Ishikawa (cell line): ENCODE measurements around the gene RIGI.

Source experiments
- CEBPB ChIP-seq: IDR thresholded peaks from 2 replicates; pipeline ENCODE4 v1.6.1; 2012
- CREB1 ChIP-seq: IDR thresholded peaks from 2 replicates; pipeline ENCODE4 v1.6.1; 2012; ENCODE audit warnings: low read depth
- EGR1 ChIP-seq: IDR thresholded peaks from 2 replicates; pipeline ENCODE4 v1.6.1; 2012
- EP300 ChIP-seq: IDR thresholded peaks from 2 replicates; pipeline ENCODE4 v1.6.1; 2012; ENCODE audit warnings: borderline replicate concordance
- FOXM1 ChIP-seq: IDR thresholded peaks from 2 replicates; pipeline ENCODE4 v1.6.1; 2012; ENCODE audit warnings: low read depth, borderline replicate concordance
- MAX ChIP-seq: IDR thresholded peaks from 2 replicates; pipeline ENCODE4 v1.6.1; 2012
- NFIC ChIP-seq: IDR thresholded peaks from 2 replicates; pipeline ENCODE4 v1.6.1; 2012
- RAD21 ChIP-seq: IDR thresholded peaks from 2 replicates; pipeline ENCODE4 v1.6.1; 2012; ENCODE audit warnings: low read depth
- REST ChIP-seq: IDR thresholded peaks from 2 replicates; pipeline ENCODE4 v1.6.1; 2012; ENCODE audit warnings: low read depth, mild to moderate bottlenecking
- TAF1 ChIP-seq: IDR thresholded peaks from 2 replicates; pipeline ENCODE4 v1.6.1; 2012; ENCODE audit warnings: low read depth, mild to moderate bottlenecking
- TCF12 ChIP-seq: IDR thresholded peaks from 2 replicates; pipeline ENCODE4 v1.6.1; 2012; ENCODE audit warnings: low read depth
- TEAD4 ChIP-seq: IDR thresholded peaks from 2 replicates; pipeline ENCODE4 v1.6.1; 2012
- USF1 ChIP-seq: IDR thresholded peaks from 2 replicates; pipeline ENCODE4 v1.6.1; 2012
- YY1 ChIP-seq: IDR thresholded peaks from 2 replicates; pipeline ENCODE4 v1.6.1; 2012; ENCODE audit warnings: low read depth
- ZBTB7A ChIP-seq: IDR thresholded peaks from 2 replicates; pipeline ENCODE4 v1.6.1; 2012; ENCODE audit warnings: low read depth

RIGI gene

GRCh38 chr9:32523910-32524309 lies 2.1 kb downstream of the RIGI start:
- TF ChIP-seq FOXM1 (no peak), YY1 (no peak), TCF12 (no peak), USF1 (no peak), EP300 (no peak), RAD21 (no peak), TAF1 (no peak)

GRCh38 chr9:32518276-32518675 lies 7.7 kb downstream of the RIGI start:
- TF ChIP-seq USF1 (no peak), EP300 (no peak), ZBTB7A (no peak)

- no peak for TF ChIP-seq CEBPB
- no peak for TF ChIP-seq CREB1
- TF ChIP-seq MAX = no peak
- no peak for TF ChIP-seq EP300
- TF ChIP-seq RAD21 = no peak
- TF ChIP-seq REST = no peak
- no peak for TF ChIP-seq TCF12
- TF ChIP-seq TAF1 = no peak
- TF ChIP-seq FOXM1 = no peak
- no peak for TF ChIP-seq USF1
- no peak for TF ChIP-seq NFIC
- no peak for TF ChIP-seq YY1
- no peak for TF ChIP-seq ZBTB7A
- TF ChIP-seq EGR1 = no peak
- no peak for TF ChIP-seq TEAD4
Measured at GRCh38 chr9:32516241-32516640, 9.8 kb downstream of the RIGI start.

- no peak for TF ChIP-seq TEAD4
- TF ChIP-seq USF1 = no peak
- no peak for TF ChIP-seq NFIC
- TF ChIP-seq ZBTB7A = no peak
- TF ChIP-seq REST = no peak
- no peak for TF ChIP-seq MAX
- TF ChIP-seq CREB1 = no peak
- TF ChIP-seq YY1 = no peak
- TF ChIP-seq EP300 = no peak
- TF ChIP-seq TCF12 = no peak
- TF ChIP-seq TAF1 = no peak
- TF ChIP-seq FOXM1 = no peak
- no peak for TF ChIP-seq EGR1
- TF ChIP-seq RAD21 = no peak
- no peak for TF ChIP-seq CEBPB
Measured at GRCh38 chr9:32508728-32509127, 17.3 kb downstream of the RIGI start.

- TF ChIP-seq FOXM1 (no peak), NFIC (no peak), YY1 (no peak), TAF1 (no peak), ZBTB7A (no peak), MAX (no peak), REST (no peak), RAD21 (no peak), TCF12 (no peak), CREB1 (no peak), TEAD4 (no peak), EGR1 (no peak), CEBPB (no peak), EP300 (no peak), USF1 (no peak)
Measured at GRCh38 chr9:32503008-32503407, 23.0 kb downstream of the RIGI start.
